ENCODE data around the gene BEAN1. TPM values are rescaled to one million over a fixed set of nuclear protein-coding genes. Genes with fewer than 3 reads are reported as not detected.

The BEAN1 gene
- total RNA-seq, 1 experiment from 2014 or later, result 0.24 TPM

DNA sequence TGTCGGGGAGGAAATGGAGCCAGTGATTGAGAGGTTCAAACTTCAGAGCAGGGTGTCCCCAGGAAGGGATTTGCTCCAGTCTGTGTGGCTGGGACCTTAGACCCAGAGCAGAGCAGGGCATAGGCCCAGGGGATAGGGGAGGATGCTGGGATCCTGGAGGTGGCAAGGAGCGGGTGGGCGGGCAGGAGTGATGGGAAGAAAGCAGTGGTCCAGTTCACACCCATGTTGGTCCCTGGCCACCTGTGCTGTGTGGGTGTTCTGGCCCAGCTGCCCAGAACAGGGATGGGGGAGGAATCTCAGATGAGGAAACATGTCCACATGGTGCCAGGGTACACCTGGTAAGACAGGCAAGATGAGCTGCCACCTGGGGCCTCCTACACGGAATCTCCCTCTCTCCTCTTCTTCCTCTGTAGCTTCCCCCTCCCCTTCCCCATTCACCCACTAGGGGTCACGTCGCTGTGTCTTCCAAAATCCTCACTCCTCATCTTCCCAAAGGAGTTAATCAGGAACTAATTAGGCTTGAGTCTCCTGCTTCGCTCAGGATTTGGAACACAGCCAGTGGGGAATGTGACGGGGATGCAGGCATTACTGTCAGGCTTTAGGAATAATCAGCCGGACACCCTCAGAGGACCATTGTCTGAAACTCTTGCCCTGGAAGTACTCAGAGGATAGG lies 2.3 kb downstream of the BEAN1 start:
- no peak overlapping the region for H3T11ph ChIP-seq (ENCODE audit: low read length)
- H3K23ac ChIP-seq (ENCODE audit: insufficient read length, low read depth, low read length), result no peak overlapping the region
- H2AK5ac ChIP-seq (ENCODE audit: insufficient read length, low read length), result no peak overlapping the region
- no peak overlapping the region for H2AFZ ChIP-seq (ENCODE audit: low read length)
- H3K56ac ChIP-seq (ENCODE audit: insufficient read length, low read depth, low read length), result no peak overlapping the region
- Mint-ChIP-seq H3K36me3 (ENCODE audit: insufficient read depth in 1 of 3, low read depth in 3 of 3) (no peaks in the 10 kb centered on the region; a peak in 1 of 7 replicates), H3K9me3 (no peaks in the 10 kb centered on the region), H3K27ac (no peak overlapping the region), H3K27me3 (ENCODE audit: low read depth) (peaks cover 80% of the 10 kb centered on the region), H3K4me3 (peak overlapping the region in 1 of 2 experiments; percentile 19; a peak in 2 of 5 replicates), H3K4me1 (peaks cover 13 to 35% of the 10 kb centered on the region in 2 experiments)
- H3K9me3 ChIP-seq (ENCODE audit: control insufficient read depth, low read depth, low read length), result no peaks in the 10 kb centered on the region
- H3K14ac ChIP-seq (ENCODE audit: insufficient read depth, low read length), result no peak overlapping the region
- H2BK120ac ChIP-seq (ENCODE audit: low read depth, low read length, poor library complexity, severe bottlenecking), result no peak overlapping the region
- H3K4ac ChIP-seq (ENCODE audit: low read depth, low read length), result no peak overlapping the region
- no peak overlapping the region for H3K4me2 ChIP-seq (ENCODE audit: insufficient read depth, insufficient read length, low read length)
- H3K27ac ChIP-seq (ENCODE audit: insufficient read length, low read depth, low read length), result no peak overlapping the region
- no peak overlapping the region for H3K18ac ChIP-seq (ENCODE audit: insufficient read length, low read depth, low read length)
- no CpG with 5 or more reads among the region's 9 CpGs for WGBS (ENCODE audit: extremely low coverage, insufficient read length, low lambda C conversion rate)
- H3K4me1 ChIP-seq (ENCODE audit: insufficient read depth, low read length), result peaks cover 2% of the 10 kb centered on the region; the same call in 1 of the 2 replicates
- no peak overlapping the region for H2BK12ac ChIP-seq (ENCODE audit: insufficient read length, low read depth, low read length)
- H2BK15ac ChIP-seq (ENCODE audit: low read depth, low read length), result no peak overlapping the region
- TF ChIP-seq, protein P1, sequence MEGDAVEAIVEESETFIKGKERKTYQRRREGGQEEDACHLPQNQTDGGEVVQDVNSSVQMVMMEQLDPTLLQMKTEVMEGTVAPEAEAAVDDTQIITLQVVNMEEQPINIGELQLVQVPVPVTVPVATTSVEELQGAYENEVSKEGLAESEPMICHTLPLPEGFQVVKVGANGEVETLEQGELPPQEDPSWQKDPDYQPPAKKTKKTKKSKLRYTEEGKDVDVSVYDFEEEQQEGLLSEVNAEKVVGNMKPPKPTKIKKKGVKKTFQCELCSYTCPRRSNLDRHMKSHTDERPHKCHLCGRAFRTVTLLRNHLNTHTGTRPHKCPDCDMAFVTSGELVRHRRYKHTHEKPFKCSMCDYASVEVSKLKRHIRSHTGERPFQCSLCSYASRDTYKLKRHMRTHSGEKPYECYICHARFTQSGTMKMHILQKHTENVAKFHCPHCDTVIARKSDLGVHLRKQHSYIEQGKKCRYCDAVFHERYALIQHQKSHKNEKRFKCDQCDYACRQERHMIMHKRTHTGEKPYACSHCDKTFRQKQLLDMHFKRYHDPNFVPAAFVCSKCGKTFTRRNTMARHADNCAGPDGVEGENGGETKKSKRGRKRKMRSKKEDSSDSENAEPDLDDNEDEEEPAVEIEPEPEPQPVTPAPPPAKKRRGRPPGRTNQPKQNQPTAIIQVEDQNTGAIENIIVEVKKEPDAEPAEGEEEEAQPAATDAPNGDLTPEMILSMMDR (conservative IDR thresholded peaks at IDR 0.05), result peak; percentile 41
- no peak overlapping the region for H2BK5ac ChIP-seq (ENCODE audit: insufficient read length, low read length)
- H3K79me1 ChIP-seq (ENCODE audit: insufficient read depth, low read depth, low read length, poor library complexity, severe bottlenecking), result no peaks in the 10 kb centered on the region
- H2BK20ac ChIP-seq (ENCODE audit: low read depth, low read length, poor library complexity, severe bottlenecking), result no peak overlapping the region
- H4K8ac ChIP-seq (replicated peaks; ENCODE audit: insufficient read length, low read depth, low read length), result no peak overlapping the region
- no peak overlapping the region for H3K9ac ChIP-seq (ENCODE audit: extremely low read depth, insufficient read length, low read length)
- H3K27me3 ChIP-seq (ENCODE audit: insufficient read depth, low read length), result peaks cover 48% of the 10 kb centered on the region
- DNase-seq, result no peak
- peaks cover 2% of the 10 kb centered on the region for H4K20me1 ChIP-seq (ENCODE audit: control insufficient read depth, insufficient read depth, insufficient read length)
- no peaks in the 10 kb centered on the region for H3K79me2 ChIP-seq (ENCODE audit: insufficient read depth, low read length)
- peaks cover 13% of the 10 kb centered on the region for H3K23me2 ChIP-seq (ENCODE audit: insufficient read length, low read depth, low read length, poor library complexity, severe bottlenecking)
- no peak overlapping the region for H4K5ac ChIP-seq (ENCODE audit: insufficient read length, low read depth, low read length)
- no peak overlapping the region for H4K91ac ChIP-seq (ENCODE audit: insufficient read length, low read depth, low read length)
